NOMO-1 treated with DMSO at 0.1 percent for 48 hours (cell line): ENCODE results near the gene SERPINA10.
A peak's percentile ranks its signal among the peaks of the same experiment; 100 is the strongest.
"Not testable (repeated sequence)": the region's sequence is repeated elsewhere in the genome, so short reads cannot be mapped to it uniquely, and the experiment has no call there.

Experiments used
- DNase-seq: peaks from one replicate; lab custom pipeline; 2025; ENCODE audit not compliant: unreplicated experiment; lab: John Stamatoyannopoulos, UW

The SERPINA10 gene

GRCh38 chr14:94313991-94314655 is 21.1 kb upstream of the SERPINA10 start:
- no peak for DNase-seq

GRCh38 chr14:94312481-94313246 is 19.6 kb upstream of the SERPINA10 start:
- no peak for DNase-seq

- no peak for DNase-seq
These were observed 17.2 kb upstream of the SERPINA10 start for GRCh38 chr14:94310248-94310647.

- no peak for DNase-seq
These were observed 16.7 kb upstream of the SERPINA10 start for GRCh38 chr14:94309721-94310120.

GRCh38 chr14:94307410-94307992 is 14.4 kb upstream of the SERPINA10 start:
- DNase-seq: peak; percentile 4

- no peak for DNase-seq
These were observed 13.2 kb upstream of the SERPINA10 start for GRCh38 chr14:94306047-94306978.

- DNase-seq: no peak
These were observed 12.6 kb upstream of the SERPINA10 start for GRCh38 chr14:94305620-94306019.

GRCh38 chr14:94304243-94304642 is 11.2 kb upstream of the SERPINA10 start:
- DNase-seq: no peak

GRCh38 chr14:94303111-94303510 is 10.0 kb upstream of the SERPINA10 start:
- DNase-seq: no peak

GRCh38 chr14:94298130-94298529 is 5.1 kb upstream of the SERPINA10 start:
- no peak for DNase-seq

- DNase-seq: not testable (repeated sequence)
These were observed 3.1 kb upstream of the SERPINA10 start for GRCh38 chr14:94296181-94296545.

- no peak for DNase-seq
These were observed 2.5 kb upstream of the SERPINA10 start for GRCh38 chr14:94295360-94296180.

- no peak for DNase-seq
These were observed 483 bp upstream of the SERPINA10 start for GRCh38 chr14:94293578-94293924.

- DNase-seq: no peak
These were observed 569 bp downstream of the SERPINA10 start for GRCh38 chr14:94292526-94292871.

- no peak for DNase-seq
These were observed 1.1 kb downstream of the SERPINA10 start for GRCh38 chr14:94291906-94292525.

GRCh38 chr14:94291159-94291905 is 1.7 kb downstream of the SERPINA10 start:
- no peak for DNase-seq

- DNase-seq: no peak
These were observed 2.9 kb downstream of the SERPINA10 start for GRCh38 chr14:94290197-94290596.

- DNase-seq: no peak
These were observed 4.2 kb downstream of the SERPINA10 start for GRCh38 chr14:94288610-94289465.
